Chondrocyte (in vitro differentiated cells): Measurements from ENCODE around the gene DLL1. TPM values are rescaled to one million over a fixed set of nuclear protein-coding genes. Genes with fewer than 3 reads are reported as not detected.

Source experiments
- DNase-seq: peaks from one replicate; pipeline ENCODE4 v3.0.0; 2021; ENCODE audit warnings: mixed read lengths, low spot score
- H3K27ac Mint-ChIP-seq: one replicate; pipeline ENCODE4 v1.8.0; 2021; ENCODE audit warnings: mild to moderate bottlenecking, moderate library complexity, mixed read lengths; ENCODE audit not compliant: unreplicated experiment
- H3K27me3 Mint-ChIP-seq: 2 replicates; pipeline ENCODE4 v1.8.0; 2021; ENCODE audit warnings: low read depth, mixed read lengths
- H3K36me3 Mint-ChIP-seq: 2 replicates; pipeline ENCODE4 v1.8.0; 2021; ENCODE audit warnings: low read depth, mixed read lengths
- H3K4me1 Mint-ChIP-seq: 2 replicates; pipeline ENCODE4 v1.8.0; 2021; ENCODE audit warnings: low read depth, mild to moderate bottlenecking, mixed read lengths
- H3K4me3 Mint-ChIP-seq: one replicate; pipeline ENCODE4 v1.8.0; 2021; ENCODE audit warnings: mild to moderate bottlenecking, moderate library complexity, mixed read lengths; ENCODE audit not compliant: unreplicated experiment
- H3K9me3 Mint-ChIP-seq: 2 replicates; pipeline ENCODE4 v1.8.0; 2021; ENCODE audit warnings: low read depth, mixed read lengths
- CTCF ChIP-seq: fragments of 200-600 bp; sonication (generic); IDR thresholded peaks from 2 replicates; pipeline ENCODE4 v1.5.0; 2021; ENCODE audit warnings: antibody characterized with exemption, mild to moderate bottlenecking, moderate library complexity
- total RNA-seq: library from RNA; stranded (reverse); gene quantifications from 3 replicates; pipeline ENCODE4 v1.2.1, GENCODE V29; 2021

The DLL1 gene
- total RNA-seq, 1 donor from 2014 or later = 0.35 TPM

- peaks cover 19% of the 10 kb centered on the region for H3K27me3 Mint-ChIP-seq
- H3K4me3 Mint-ChIP-seq = no peak overlapping the region
- no peak for TF ChIP-seq CTCF
- H3K9me3 Mint-ChIP-seq = no peaks in the 10 kb centered on the region
- no peak for DNase-seq
- H3K27ac Mint-ChIP-seq = no peak overlapping the region
- H3K36me3 Mint-ChIP-seq = no peaks in the 10 kb centered on the region
- H3K4me1 Mint-ChIP-seq = no peaks in the 10 kb centered on the region
These were observed 26.8 kb downstream of the DLL1 start for GRCh38 chr6:170264086-170264485.

DNA sequence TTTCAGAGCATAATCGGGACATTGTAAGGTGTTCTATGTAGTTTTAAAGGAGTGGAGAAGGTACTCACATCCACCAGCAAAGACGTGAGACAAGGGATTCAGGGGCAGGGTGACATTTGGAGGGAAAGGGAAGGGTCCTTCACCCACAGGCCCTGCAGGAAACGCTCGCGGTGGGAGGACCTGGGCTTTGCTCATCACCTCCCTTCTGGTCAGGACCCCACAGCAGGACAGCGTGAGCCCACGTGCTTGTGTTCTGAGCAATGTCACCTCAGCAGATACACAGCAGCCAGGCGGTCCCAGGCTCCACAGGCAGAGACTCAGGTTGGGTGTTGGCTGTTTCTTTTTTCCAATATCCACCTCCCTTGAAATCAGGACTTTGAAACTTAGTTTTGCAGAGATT is 27.5 kb downstream of the DLL1 start:
- Mint-ChIP-seq H3K27me3 (peaks cover 19% of the 10 kb centered on the region), H3K4me3 (no peak overlapping the region), H3K4me1 (no peaks in the 10 kb centered on the region), H3K9me3 (no peaks in the 10 kb centered on the region), H3K36me3 (no peaks in the 10 kb centered on the region), H3K27ac (no peak overlapping the region)
- DNase-seq = no peak
- no peak for TF ChIP-seq CTCF

DNA sequence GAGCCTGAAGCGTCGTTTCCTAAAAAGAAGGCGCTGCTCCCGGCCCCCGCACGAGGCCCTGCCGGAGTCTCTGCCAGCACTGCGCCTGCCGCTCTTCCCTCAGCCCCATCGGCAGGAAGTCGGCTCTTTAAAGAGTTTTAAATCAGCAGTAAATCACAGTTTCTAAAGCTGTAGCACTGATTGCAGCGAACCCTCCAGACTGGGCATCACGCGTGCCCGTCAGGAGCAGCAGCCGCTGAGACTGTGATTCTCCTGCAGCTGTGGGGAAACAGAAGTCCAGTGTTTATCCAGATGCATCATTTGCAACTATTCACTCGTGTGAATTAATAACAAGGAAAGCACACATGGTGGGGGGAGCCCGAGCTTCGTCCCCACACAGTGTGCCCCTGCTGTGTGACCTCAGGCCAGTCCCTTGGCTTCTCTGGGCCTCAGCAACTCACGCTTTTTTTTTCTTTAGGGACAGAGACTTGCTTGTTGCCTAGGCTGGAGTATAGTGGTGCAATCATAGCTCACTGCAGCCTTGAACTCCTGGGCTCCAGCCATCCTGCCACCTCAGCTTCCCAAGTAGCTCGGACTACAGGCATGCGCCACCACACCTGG is 28.3 kb downstream of the DLL1 start:
- no peaks in the 10 kb centered on the region for H3K36me3 Mint-ChIP-seq
- peaks cover 19% of the 10 kb centered on the region for H3K27me3 Mint-ChIP-seq
- H3K27ac Mint-ChIP-seq = no peak overlapping the region
- TF ChIP-seq CTCF = no peak
- H3K4me3 Mint-ChIP-seq = no peak overlapping the region
- no peak for DNase-seq
- no peaks in the 10 kb centered on the region for H3K9me3 Mint-ChIP-seq
- H3K4me1 Mint-ChIP-seq = no peaks in the 10 kb centered on the region

DNA sequence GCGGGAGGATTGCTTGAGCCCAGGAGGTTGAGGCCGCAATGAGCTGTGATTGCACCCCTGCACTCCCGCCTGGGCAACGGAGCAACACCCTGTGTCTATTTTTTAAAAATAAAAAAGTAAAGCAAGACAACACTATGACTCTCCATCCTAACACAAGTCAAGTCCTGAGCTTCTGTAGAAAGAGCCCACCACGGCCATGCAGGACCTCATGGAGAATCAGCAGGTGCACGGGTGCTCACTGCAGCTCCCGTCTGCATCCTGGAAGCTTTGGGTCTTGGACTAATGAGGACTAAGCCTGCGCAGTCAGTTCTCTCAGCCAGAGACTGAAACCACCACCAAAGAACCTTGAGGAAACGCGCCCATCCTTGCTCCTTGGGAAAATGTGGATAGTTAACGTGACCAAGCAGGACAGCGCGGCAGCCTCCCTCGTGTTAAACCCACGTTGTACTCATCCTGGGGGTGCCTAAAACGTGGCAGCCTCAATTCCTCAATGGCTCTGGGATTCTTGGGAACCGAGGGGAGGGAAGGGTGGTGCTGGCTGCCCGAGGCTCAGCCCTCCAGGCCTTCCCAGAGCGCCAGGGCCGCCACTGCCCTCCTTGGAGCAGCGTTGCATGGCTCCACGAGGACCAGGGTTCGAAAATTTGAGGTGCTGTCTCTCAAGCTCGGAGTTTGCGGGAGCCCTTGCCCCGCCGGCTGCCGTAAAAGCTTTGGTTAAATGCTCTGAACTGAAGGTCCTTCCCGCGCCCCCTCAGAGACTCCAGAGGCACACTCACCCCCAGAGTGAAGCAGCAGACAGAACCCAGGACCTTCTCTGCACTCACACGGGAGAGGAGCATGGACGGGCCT is 29.0 kb downstream of the DLL1 start:
- Mint-ChIP-seq H3K9me3 (no peaks in the 10 kb centered on the region), H3K27ac (no peak overlapping the region), H3K4me1 (no peaks in the 10 kb centered on the region), H3K36me3 (no peaks in the 10 kb centered on the region), H3K4me3 (no peak overlapping the region), H3K27me3 (peaks cover 21% of the 10 kb centered on the region)
- no peak for TF ChIP-seq CTCF
- no peak for DNase-seq

DNA sequence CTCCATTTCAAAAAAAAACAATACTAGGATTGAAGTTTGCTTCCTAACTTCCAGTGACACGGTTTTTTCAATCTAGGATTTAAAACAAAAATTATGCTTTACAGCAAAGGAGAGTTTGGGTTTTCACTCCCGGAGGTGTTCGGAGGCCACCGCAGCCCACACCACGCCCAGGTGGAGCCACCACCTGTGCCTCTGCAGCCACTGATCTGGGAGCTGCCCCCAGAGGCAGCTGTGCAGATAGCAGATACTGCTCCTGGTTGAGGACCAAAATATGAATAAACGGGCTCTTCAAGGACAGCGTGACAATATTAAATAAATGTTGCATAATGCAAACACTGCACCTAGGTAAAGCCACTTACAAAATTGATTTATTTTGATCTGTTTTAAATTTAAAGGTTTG is 30.2 kb downstream of the DLL1 start:
- H3K4me1 Mint-ChIP-seq = no peaks in the 10 kb centered on the region
- peaks cover 14% of the 10 kb centered on the region for H3K27me3 Mint-ChIP-seq
- no peak overlapping the region for H3K27ac Mint-ChIP-seq
- TF ChIP-seq CTCF = peak; percentile 12
- H3K36me3 Mint-ChIP-seq = no peaks in the 10 kb centered on the region
- DNase-seq = no peak
- no peak overlapping the region for H3K4me3 Mint-ChIP-seq
- no peaks in the 10 kb centered on the region for H3K9me3 Mint-ChIP-seq
